ENCODE measurements around the gene UBE3B.

UBE3B gene

GRCh38 chr12:109532721-109533486 is 55.5 kb downstream of the UBE3B start:
- Histone ChIP-seq H3K9ac (ENCODE audit: low read length in 5 of 5) (no peak overlapping the region), H3K27me3 (ENCODE audit: control insufficient read depth in 5 of 5, insufficient read depth in 4 of 5, low read length in 5 of 5) (no peaks in the 10 kb centered on the region), H3K27ac (ENCODE audit: low read depth, low read length) (no peak overlapping the region), H3K4me3 (ENCODE audit: low read depth in 1 of 5, low read length in 5 of 5) (no peak overlapping the region), H3K36me3 (ENCODE audit: control insufficient read depth in 5 of 5, insufficient read depth in 5 of 5, low read length in 5 of 5) (peaks cover 9 to 90% (median 79%) of the 10 kb centered on the region in 5 donors), H3K9me3 (ENCODE audit: control insufficient read depth in 5 of 5, low read length in 5 of 5) (no peaks in the 10 kb centered on the region), H3K4me1 (ENCODE audit: control insufficient read depth in 5 of 5, insufficient read depth in 5 of 5, low read length in 5 of 5) (peaks cover 0 to 6% (median 0%) of the 10 kb centered on the region in 5 donors)

GRCh38 chr12:109533487-109533740 is 56.0 kb downstream of the UBE3B start:
- H3K9me3 ChIP-seq (ENCODE audit: control insufficient read depth in 5 of 5, low read length in 5 of 5), result no peaks in the 10 kb centered on the region
- no peak overlapping the region for H3K27ac ChIP-seq (ENCODE audit: low read depth, low read length)
- H3K4me3 ChIP-seq (ENCODE audit: low read depth in 1 of 5, low read length in 5 of 5), result no peak overlapping the region
- H3K27me3 ChIP-seq (ENCODE audit: control insufficient read depth in 5 of 5, insufficient read depth in 4 of 5, low read length in 5 of 5), result no peaks in the 10 kb centered on the region
- H3K36me3 ChIP-seq (ENCODE audit: control insufficient read depth in 5 of 5, insufficient read depth in 5 of 5, low read length in 5 of 5), result peaks cover 6 to 89% (median 75%) of the 10 kb centered on the region in 5 donors
- H3K9ac ChIP-seq (ENCODE audit: low read length in 5 of 5), result no peak overlapping the region
- peaks cover 0 to 6% (median 0%) of the 10 kb centered on the region in 5 donors for H3K4me1 ChIP-seq (ENCODE audit: control insufficient read depth in 5 of 5, insufficient read depth in 5 of 5, low read length in 5 of 5)

DNA sequence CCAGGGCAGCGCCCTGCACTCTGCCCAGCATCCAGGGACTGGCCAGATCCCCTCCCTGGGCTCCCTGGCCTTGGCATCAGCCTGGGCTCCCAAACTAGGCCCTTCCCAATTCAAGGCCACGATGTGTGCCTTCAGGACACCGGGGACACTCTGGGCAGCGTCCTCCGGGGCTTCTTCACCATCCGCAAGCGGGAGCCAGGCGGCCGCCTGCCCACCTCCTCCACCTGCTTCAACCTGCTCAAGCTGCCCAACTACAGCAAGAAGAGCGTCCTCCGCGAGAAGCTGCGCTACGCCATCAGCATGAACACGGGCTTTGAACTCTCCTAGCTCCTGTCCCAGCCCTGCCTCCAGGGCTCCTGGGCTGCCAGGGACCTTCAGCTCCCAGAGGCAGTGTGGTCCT is 57.0 kb downstream of the UBE3B start:
- Histone ChIP-seq H3K4me3 (ENCODE audit: low read depth in 1 of 5, low read length in 5 of 5) (no peak overlapping the region), H3K9ac (ENCODE audit: low read length in 5 of 5) (no peak overlapping the region), H3K36me3 (ENCODE audit: control insufficient read depth in 5 of 5, insufficient read depth in 5 of 5, low read length in 5 of 5) (peaks cover 6 to 86% (median 73%) of the 10 kb centered on the region in 5 donors), H3K4me1 (ENCODE audit: control insufficient read depth in 5 of 5, insufficient read depth in 5 of 5, low read length in 5 of 5) (peaks cover 0 to 6% (median 0%) of the 10 kb centered on the region in 5 donors), H3K9me3 (ENCODE audit: control insufficient read depth in 5 of 5, low read length in 5 of 5) (no peaks in the 10 kb centered on the region), H3K27me3 (ENCODE audit: control insufficient read depth in 5 of 5, insufficient read depth in 4 of 5, low read length in 5 of 5) (no peaks in the 10 kb centered on the region), H3K27ac (ENCODE audit: low read depth, low read length) (no peak overlapping the region)

DNA sequence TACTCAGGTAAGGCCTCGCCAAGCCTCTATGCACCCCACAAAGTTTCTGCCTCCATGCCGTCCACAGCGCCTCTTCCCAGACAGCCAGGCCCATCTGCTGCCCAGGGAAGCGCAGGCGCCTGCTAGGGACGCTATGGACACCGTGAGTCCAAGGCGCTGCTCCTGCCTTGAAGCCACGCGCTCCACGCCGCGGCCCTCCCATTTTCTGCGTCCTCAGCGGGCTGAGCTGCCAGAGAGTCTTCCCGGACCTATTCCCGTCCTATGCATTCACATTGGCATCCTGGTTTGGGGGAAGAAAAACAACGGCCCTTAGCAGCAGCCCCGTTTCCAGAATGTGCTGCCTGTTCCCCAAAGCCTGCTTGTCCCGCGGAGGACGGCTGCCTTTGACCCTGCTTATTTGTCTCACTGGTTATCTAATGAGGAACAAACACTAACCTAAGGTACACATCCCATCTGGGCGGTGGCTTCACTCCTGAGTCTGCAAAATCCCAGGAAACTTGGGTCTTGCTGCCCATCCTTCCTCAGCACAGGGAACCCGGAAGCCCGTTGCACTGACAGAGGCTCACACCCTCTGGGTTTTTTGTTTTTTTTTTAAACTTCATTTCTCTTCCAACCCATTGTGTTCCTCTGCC is 57.9 kb downstream of the UBE3B start:
- Histone ChIP-seq H3K36me3 (ENCODE audit: control insufficient read depth in 5 of 5, insufficient read depth in 5 of 5, low read length in 5 of 5) (peaks cover 6 to 77% (median 65%) of the 10 kb centered on the region in 5 donors), H3K27ac (ENCODE audit: low read depth, low read length) (no peak overlapping the region), H3K9me3 (ENCODE audit: control insufficient read depth in 5 of 5, low read length in 5 of 5) (no peaks in the 10 kb centered on the region)

GRCh38 chr12:109535863-109536250 is 58.4 kb downstream of the UBE3B start:
- no peaks in the 10 kb centered on the region for H3K9me3 ChIP-seq (ENCODE audit: control insufficient read depth in 5 of 5, low read length in 5 of 5)
- no peaks in the 10 kb centered on the region for H3K27me3 ChIP-seq (ENCODE audit: control insufficient read depth in 5 of 5, insufficient read depth in 4 of 5, low read length in 5 of 5)
- H3K27ac ChIP-seq (ENCODE audit: low read depth, low read length), result no peak overlapping the region
- H3K4me1 ChIP-seq (ENCODE audit: control insufficient read depth in 5 of 5, insufficient read depth in 5 of 5, low read length in 5 of 5), result peaks cover 0 to 6% (median 0%) of the 10 kb centered on the region in 5 donors
- H3K4me3 ChIP-seq (ENCODE audit: low read depth in 1 of 5, low read length in 5 of 5), result no peak overlapping the region
- H3K9ac ChIP-seq (ENCODE audit: low read length in 5 of 5), result no peak overlapping the region
- peaks cover 4 to 72% (median 60%) of the 10 kb centered on the region in 5 donors for H3K36me3 ChIP-seq (ENCODE audit: control insufficient read depth in 5 of 5, insufficient read depth in 5 of 5, low read length in 5 of 5)

More for the DNA sequence above, 57.9 kb downstream of the UBE3B start:
- no peaks in the 10 kb centered on the region for H3K27me3 ChIP-seq (ENCODE audit: control insufficient read depth in 5 of 5, insufficient read depth in 4 of 5, low read length in 5 of 5)
- peaks cover 0 to 6% (median 0%) of the 10 kb centered on the region in 5 donors for H3K4me1 ChIP-seq (ENCODE audit: control insufficient read depth in 5 of 5, insufficient read depth in 5 of 5, low read length in 5 of 5)
- H3K9ac ChIP-seq (ENCODE audit: low read length in 5 of 5), result no peak overlapping the region
- no peak overlapping the region for H3K4me3 ChIP-seq (ENCODE audit: low read depth in 1 of 5, low read length in 5 of 5)

DNA sequence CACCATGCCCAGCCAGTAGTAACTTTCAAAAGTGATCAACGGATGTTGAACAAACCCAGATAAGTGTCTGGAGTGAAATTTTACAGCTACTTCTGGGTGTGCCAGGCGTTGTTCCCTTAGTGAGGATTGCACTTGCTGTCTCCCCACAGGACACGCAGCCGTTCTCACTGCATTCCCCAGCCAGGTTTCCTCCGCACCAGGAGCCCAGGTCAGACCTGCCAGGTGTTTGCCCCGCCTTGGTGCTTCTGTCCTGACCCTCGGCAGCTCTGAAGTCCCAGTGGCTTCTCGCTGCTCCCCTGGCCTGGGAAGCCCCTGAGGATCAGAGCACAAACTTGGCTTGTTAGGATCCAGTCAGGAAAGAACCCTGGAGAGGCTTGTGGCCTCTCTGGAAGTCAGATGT is 59.7 kb downstream of the UBE3B start:
- H3K27me3 ChIP-seq (ENCODE audit: control insufficient read depth in 5 of 5, insufficient read depth in 4 of 5, low read length in 5 of 5), result no peaks in the 10 kb centered on the region
- no peak overlapping the region for H3K27ac ChIP-seq (ENCODE audit: low read depth, low read length)
- H3K4me3 ChIP-seq (ENCODE audit: low read depth in 1 of 5, low read length in 5 of 5), result no peak overlapping the region
- H3K4me1 ChIP-seq (ENCODE audit: control insufficient read depth in 5 of 5, insufficient read depth in 5 of 5, low read length in 5 of 5), result no peaks in the 10 kb centered on the region
- H3K36me3 ChIP-seq (ENCODE audit: control insufficient read depth in 5 of 5, insufficient read depth in 5 of 5, low read length in 5 of 5), result peaks cover 0 to 59% (median 48%) of the 10 kb centered on the region in 5 donors
- no peaks in the 10 kb centered on the region for H3K9me3 ChIP-seq (ENCODE audit: control insufficient read depth in 5 of 5, low read length in 5 of 5)
- H3K9ac ChIP-seq (ENCODE audit: low read length in 5 of 5), result no peak overlapping the region

DNA sequence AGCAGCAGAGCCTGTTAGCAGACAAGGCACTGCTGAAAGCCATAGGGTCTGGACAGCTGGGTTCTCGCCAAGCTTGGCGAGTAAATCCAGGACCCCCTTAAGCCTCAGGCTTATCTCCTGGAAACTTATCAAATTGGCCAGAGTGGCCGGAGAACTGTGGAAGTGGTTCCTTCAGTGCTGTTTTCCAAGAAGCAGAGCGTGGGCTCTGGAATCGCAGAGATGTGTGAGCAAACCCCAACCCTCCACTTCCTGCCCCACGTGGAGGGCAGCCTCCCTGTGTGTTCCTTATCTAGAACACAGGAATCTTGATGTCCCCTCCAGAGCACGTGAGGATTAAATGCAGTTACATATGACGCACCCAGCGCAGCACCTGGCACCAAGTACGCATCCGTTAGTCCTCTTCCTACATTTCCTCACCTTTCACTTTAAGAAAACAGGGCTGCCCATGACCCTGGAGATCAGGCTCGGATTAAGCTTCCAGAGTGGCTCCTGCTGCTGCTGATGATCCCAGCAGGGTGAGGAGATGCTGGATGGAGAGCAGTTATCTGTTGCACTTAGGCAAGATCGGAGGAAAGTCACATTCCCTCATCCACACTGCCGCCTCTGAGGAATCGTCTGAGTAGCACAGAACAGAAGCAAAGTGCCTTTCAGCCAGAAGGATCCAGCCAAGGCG is 60.9 kb downstream of the UBE3B start:
- H3K9ac ChIP-seq (ENCODE audit: low read length in 5 of 5), result no peak overlapping the region
- no peak overlapping the region for H3K4me3 ChIP-seq (ENCODE audit: low read depth in 1 of 5, low read length in 5 of 5)
- H3K27ac ChIP-seq (ENCODE audit: low read depth, low read length), result no peak overlapping the region
- H3K4me1 ChIP-seq (ENCODE audit: control insufficient read depth in 5 of 5, insufficient read depth in 5 of 5, low read length in 5 of 5), result no peaks in the 10 kb centered on the region
- H3K36me3 ChIP-seq (ENCODE audit: control insufficient read depth in 5 of 5, insufficient read depth in 5 of 5, low read length in 5 of 5), result peaks cover 0 to 48% (median 36%) of the 10 kb centered on the region in 5 donors
- H3K9me3 ChIP-seq (ENCODE audit: control insufficient read depth in 5 of 5, low read length in 5 of 5), result no peaks in the 10 kb centered on the region
- no peaks in the 10 kb centered on the region for H3K27me3 ChIP-seq (ENCODE audit: control insufficient read depth in 5 of 5, insufficient read depth in 4 of 5, low read length in 5 of 5)

GRCh38 chr12:109539508-109539907 is 62.1 kb downstream of the UBE3B start:
- H3K9ac ChIP-seq (ENCODE audit: low read length in 5 of 5), result no peak overlapping the region
- no peaks in the 10 kb centered on the region for H3K27me3 ChIP-seq (ENCODE audit: control insufficient read depth in 5 of 5, insufficient read depth in 4 of 5, low read length in 5 of 5)
- H3K27ac ChIP-seq (ENCODE audit: low read depth, low read length), result no peak overlapping the region

DNA sequence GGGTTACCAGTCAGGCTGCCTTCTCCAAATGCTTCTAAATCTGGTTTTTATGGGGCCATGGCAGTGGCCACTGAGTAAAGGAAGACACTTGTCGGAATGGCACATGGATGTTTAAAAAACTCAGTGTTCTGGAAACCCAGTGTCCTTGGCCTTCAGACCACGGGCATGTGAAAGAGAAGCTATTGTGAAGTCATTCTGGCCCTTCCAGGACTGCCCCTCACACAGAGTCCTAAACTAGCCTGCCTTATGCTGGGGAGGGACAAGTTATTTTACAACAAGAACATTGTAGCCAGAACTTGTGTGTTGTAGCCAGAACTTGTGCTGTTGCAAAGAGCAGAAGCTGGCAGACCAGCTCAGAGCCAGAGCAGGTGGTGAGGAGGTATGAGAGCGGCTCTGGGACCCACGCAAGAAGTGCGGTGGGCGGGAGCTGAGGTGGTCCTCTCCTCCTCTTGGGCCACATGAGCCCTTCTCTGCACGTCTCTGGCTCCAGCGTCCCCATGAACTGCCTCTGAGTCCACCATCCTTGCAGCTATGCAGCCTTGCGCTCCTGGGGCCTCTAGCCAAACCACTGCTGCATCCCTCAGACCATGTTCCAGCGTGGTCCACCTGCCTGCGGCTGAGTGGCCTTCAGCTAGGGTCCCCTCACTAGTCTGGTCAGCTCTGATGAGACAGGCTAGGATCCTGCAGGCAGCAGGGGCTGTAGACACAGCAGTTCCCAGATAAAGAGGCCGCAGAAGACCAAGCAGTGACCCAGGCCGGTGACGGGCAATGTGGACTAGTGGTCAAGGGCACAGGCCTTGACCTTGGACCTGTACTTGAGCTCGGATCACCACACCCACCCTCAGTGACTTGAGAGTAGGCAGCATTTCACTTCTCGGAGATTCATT is 63.3 kb downstream of the UBE3B start:
- Histone ChIP-seq H3K4me1 (ENCODE audit: control insufficient read depth in 5 of 5, insufficient read depth in 5 of 5, low read length in 5 of 5) (peaks cover 5 to 15% (median 12%) of the 10 kb centered on the region in 5 donors), H3K4me3 (ENCODE audit: low read depth in 1 of 5, low read length in 5 of 5) (no peak overlapping the region), H3K9ac (ENCODE audit: low read length in 5 of 5) (no peak overlapping the region), H3K27ac (ENCODE audit: low read depth, low read length) (no peak overlapping the region), H3K27me3 (ENCODE audit: control insufficient read depth in 5 of 5, insufficient read depth in 4 of 5, low read length in 5 of 5) (no peaks in the 10 kb centered on the region), H3K36me3 (ENCODE audit: control insufficient read depth in 5 of 5, insufficient read depth in 5 of 5, low read length in 5 of 5) (peaks cover 0 to 23% (median 11%) of the 10 kb centered on the region in 5 donors), H3K9me3 (ENCODE audit: control insufficient read depth in 5 of 5, low read length in 5 of 5) (no peaks in the 10 kb centered on the region)

More at GRCh38 chr12:109539508-109539907, 62.1 kb downstream of the UBE3B start:
- peaks cover 0 to 3% (median 2%) of the 10 kb centered on the region in 5 donors for H3K4me1 ChIP-seq (ENCODE audit: control insufficient read depth in 5 of 5, insufficient read depth in 5 of 5, low read length in 5 of 5)
- H3K4me3 ChIP-seq (ENCODE audit: low read depth in 1 of 5, low read length in 5 of 5), result no peak overlapping the region
- no peaks in the 10 kb centered on the region for H3K9me3 ChIP-seq (ENCODE audit: control insufficient read depth in 5 of 5, low read length in 5 of 5)
- H3K36me3 ChIP-seq (ENCODE audit: control insufficient read depth in 5 of 5, insufficient read depth in 5 of 5, low read length in 5 of 5), result peaks cover 0 to 36% (median 24%) of the 10 kb centered on the region in 5 donors

Data from subcutaneous abdominal adipose tissue (tissue), 5 donors.